GM11168 (cell line): ENCODE measurements around the gene PPY.
"Not testable (repeated sequence)": the region's sequence is repeated elsewhere in the genome, so short reads cannot be mapped to it uniquely, and the experiment has no call there.

Experiments used
- in situ Hi-C: fragments of 300-500 bp; cut with MboI; formaldehyde crosslinking; loops from one replicate; pipeline ENCODE4 v1.12.0; 2022; ENCODE audit warnings: low sequenced_read_pairs; ENCODE audit not compliant: unreplicated experiment

Gene PPY

GRCh38 chr17:43935204-43935925, 6.9 kb downstream of the PPY start:
- in situ Hi-C loops: no loop called here

- in situ Hi-C loops: no loop called here
Measured at GRCh38 chr17:43932923-43933322, 9.4 kb downstream of the PPY start.

DNA sequence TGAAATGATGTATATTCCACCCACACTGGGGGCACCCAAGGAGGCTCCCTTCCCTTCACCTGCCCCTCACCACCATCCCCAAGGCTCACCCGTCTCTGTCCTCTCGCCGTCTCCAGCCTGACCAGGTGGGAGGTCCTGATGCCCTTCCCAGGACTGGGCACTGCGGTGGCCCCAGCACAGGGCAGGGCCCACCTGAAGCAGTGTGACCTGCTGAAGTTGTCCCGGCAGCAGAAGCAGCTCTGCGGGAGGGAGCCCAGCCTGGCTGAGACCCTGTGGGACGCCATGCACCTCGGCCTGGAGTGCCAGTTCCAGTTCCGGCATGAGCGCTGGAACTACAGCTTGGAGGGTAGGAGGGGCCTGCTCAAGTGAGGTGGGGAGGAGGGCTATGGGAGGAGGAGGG, 9.9 kb downstream of the PPY start:
- in situ Hi-C loops: no loop called here

- in situ Hi-C loops: no loop called here
Measured at GRCh38 chr17:43931062-43931571, 11.2 kb downstream of the PPY start.

DNA sequence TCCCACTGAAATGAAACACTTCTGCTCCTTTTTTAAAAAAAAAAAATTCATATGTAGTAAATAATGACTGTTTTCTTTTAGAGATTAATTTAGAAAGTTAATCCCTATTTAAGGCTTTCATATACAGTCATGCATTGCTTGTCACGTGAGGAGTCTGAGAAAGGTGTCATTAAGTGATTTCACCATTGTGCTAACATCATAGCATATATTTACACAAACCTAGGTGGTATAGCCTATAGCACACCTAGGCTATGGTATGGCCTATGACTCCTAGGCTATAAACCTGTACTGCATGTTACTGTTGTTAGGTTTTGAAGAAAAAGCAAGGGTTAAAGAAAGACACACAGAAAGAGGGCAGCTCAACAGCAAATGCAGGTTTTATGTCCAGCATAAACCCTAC, 13.7 kb downstream of the PPY start:
- in situ Hi-C loops: no loop called here

DNA sequence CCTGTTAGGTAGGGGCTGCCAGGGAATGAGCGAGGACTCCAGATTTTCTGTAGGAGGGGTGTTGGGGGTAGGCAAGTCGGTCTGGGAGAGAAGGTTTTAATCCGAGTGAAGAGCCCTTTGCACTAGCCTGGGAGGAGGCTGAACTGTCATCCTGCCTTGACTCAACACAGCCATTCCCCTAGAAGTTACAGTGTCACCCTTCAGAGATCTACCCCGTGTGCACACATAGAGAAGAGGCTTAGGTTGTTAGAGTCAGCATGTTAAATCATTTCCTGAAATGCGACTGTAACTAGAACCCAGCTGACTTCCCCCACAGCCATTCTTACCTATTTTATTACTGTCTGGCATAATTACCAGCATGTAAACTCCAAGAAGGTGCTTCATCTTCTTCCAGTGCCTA, 14.3 kb downstream of the PPY start:
- in situ Hi-C loops: not testable (repeated sequence)

GRCh38 chr17:43927060-43927864, 15.0 kb downstream of the PPY start:
- in situ Hi-C loops: no loop called here

DNA sequence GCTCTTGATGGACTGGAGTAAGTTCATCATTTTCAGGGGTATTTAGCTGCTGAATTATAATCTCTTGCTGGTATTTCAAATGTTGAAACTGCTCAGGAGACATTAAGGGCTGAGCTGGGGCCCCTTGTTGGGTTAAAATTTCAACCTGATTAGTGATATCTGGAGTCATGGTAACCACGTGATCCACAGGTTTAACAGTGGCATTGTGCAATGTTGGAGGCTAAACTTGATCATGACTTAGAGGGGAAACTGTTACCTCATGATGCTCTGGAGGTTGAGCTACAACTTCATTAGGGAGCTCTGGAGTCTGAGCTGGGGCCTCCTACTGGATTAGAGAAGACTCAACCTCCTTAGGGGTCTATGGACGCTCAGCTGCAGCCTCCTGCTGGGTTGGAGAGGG, 17.7 kb downstream of the PPY start:
- in situ Hi-C loops: no loop called here

GRCh38 chr17:43920500-43921095, 21.7 kb downstream of the PPY start:
- in situ Hi-C loops: no loop called here

- in situ Hi-C loops: no loop called here
Measured at GRCh38 chr17:43918026-43918389, 24.3 kb downstream of the PPY start.

GRCh38 chr17:43917348-43918025, 24.8 kb downstream of the PPY start:
- in situ Hi-C loops: no loop called here

- in situ Hi-C loops: no loop called here
Measured at GRCh38 chr17:43917016-43917347, 25.3 kb downstream of the PPY start.

- in situ Hi-C loops: no loop called here
Measured at GRCh38 chr17:43916385-43916784, 25.9 kb downstream of the PPY start.

- in situ Hi-C loops: no loop called here
Measured at GRCh38 chr17:43915559-43915958, 26.7 kb downstream of the PPY start.

- in situ Hi-C loops: no loop called here
Measured at GRCh38 chr17:43914451-43914850, 27.8 kb downstream of the PPY start.

DNA sequence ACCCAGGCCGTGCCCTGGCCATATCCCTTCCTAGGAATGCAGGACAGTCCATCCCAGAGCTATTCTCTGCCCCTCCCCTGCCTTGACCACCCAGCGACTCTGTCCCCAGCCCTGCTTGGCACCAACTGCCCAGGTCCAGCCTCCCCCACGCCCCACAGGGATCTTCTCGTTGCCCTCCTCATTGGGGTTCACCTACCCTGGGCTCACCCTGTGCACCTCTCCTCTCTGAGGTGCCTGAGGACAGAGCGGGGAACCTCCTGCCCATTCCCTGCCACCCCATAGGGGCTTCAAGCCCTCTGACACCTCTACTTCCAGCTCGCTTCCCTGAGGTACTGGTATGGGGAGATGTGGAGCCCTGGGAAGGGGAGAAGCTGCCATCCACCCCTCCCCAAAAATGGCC, 28.7 kb downstream of the PPY start:
- in situ Hi-C loops: no loop called here

GRCh38 chr17:43912635-43913304, 29.5 kb downstream of the PPY start:
- in situ Hi-C loops: no loop called here

DNA sequence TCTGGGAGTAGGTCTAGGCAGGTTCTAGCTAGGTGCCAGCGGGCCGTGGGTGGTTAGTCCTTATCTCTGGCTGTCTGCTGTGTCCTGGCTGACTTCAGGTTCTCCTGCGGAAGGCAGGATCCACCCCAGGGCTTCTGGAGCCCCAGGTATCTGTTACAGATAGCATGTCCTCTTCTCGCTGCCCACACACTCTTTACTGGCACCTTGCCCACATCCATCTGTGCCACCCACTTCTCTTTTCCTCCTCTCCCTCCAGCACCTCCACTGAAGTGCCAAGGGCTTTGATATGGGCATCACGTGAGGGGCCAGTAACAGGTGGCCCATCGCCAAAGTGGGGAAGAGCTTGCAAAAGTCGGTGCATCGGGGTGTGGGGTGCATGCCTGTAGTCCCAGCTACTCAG, 30.4 kb downstream of the PPY start:
- in situ Hi-C loops: no loop called here

DNA sequence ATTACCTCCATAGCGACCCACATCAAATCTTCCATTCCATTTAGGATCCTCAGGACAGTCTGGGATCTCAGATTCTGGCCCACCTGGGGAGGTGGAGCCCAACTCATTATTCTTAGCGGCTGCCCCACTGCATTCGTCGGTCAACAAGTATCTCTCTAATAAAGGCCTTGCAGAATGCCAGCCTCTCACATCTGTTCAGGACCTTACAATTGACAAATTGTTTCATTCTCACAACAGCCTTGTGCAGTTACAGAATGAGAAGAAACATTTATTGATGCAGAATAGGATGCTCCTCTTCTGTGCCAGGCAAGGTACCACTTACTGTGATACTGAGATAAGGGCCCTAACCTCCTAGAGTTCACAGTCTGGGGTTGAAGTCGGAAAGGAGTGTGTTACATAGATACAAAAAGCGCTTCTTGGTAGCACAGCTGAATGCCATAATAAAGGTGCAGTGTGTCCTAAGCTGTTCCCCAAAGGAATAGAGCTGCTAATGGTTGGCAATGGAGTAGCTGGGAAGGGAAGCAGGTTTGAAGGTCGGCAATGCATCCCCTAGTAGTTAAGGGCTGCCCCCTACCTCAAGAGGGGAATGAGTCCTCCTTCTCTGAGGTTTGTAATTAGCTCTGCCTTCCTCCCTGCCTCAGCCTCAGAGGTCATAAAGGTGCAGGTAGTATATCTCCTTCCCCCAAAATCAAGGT, 32.6 kb downstream of the PPY start:
- in situ Hi-C loops: no loop called here
